A549 (cell line): ENCODE data around the gene OR2H1.

Experiments
- CHD2 ChIP-seq: fragments of 150-350 bp; IDR thresholded peaks from 2 replicates; pipeline ENCODE4 v1.6.1; 2014; ENCODE audit warnings: low read length; ENCODE audit not compliant: partially characterized antibody
- CTCF ChIP-seq: fragments of >200 bp; sonication (Bioruptor Twin); formaldehyde crosslinking; IDR thresholded peaks from 3 replicates; pipeline ENCODE4 v1.5.1; 2016
- ELK1 ChIP-seq: fragments of 150-350 bp; IDR thresholded peaks from 2 replicates; pipeline ENCODE4 v1.6.1; 2014; ENCODE audit warnings: low read depth, mild to moderate bottlenecking, low read length
- EP300 ChIP-seq, 2 experiments: fragments of >200 bp; sonication (Bioruptor Twin); formaldehyde crosslinking; IDR thresholded peaks; 2 replicates in 1 of 2; 3 replicates in 1 of 2; pipeline ENCODE4 v1.6.1; 2016 to 2017
- HOXA7 ChIP-seq: fragments of 250-450 bp; sonication (Bioruptor Pico); IDR thresholded peaks from 2 replicates; pipeline ENCODE4 v1.5.0; 2020; ENCODE audit warnings: mild to moderate bottlenecking, moderate library complexity
- MYC ChIP-seq: IDR thresholded peaks from 2 replicates; pipeline ENCODE4 v1.6.1; 2012; ENCODE audit warnings: mild to moderate bottlenecking, inconsistent platforms, low read length, improper control_type of control experiment, borderline replicate concordance
- PHF8 ChIP-seq: fragments of 200-600 bp; sonication (generic); IDR thresholded peaks from 2 replicates; pipeline ENCODE4 v1.6.1; 2016; ENCODE audit warnings: low read depth, mild to moderate bottlenecking, antibody characterized with exemption, moderate library complexity, borderline replicate concordance
- POLR2A ChIP-seq: IDR thresholded peaks from 2 replicates; pipeline ENCODE4 v1.6.1; 2012; ENCODE audit warnings: mild to moderate bottlenecking, low read length
- POLR2AphosphoS2 ChIP-seq: conservative IDR thresholded peaks from 2 replicates; pipeline ENCODE4 v1.6.1; 2012; ENCODE audit warnings: low read length, improper control_type of control experiment, inconsistent platforms
- RARB ChIP-seq: fragments of 250-450 bp; sonication (Bioruptor Pico); IDR thresholded peaks from 2 replicates; pipeline ENCODE4 v1.8.0; 2021; ENCODE audit warnings: mild to moderate bottlenecking, moderate library complexity
- REST ChIP-seq: fragments of 200-600 bp; sonication (generic); IDR thresholded peaks from 2 replicates; pipeline ENCODE4 v1.6.1; 2016; ENCODE audit warnings: antibody characterized with exemption, mild to moderate bottlenecking, moderate library complexity
- RFX5 ChIP-seq: fragments of 450-650 bp; IDR thresholded peaks from 2 replicates; pipeline ENCODE4 v1.7.1; 2014; ENCODE audit warnings: antibody characterized with exemption, mild to moderate bottlenecking, moderate library complexity

GRCh38 chr6:29461021-29461814 lies 4.3 kb downstream of the OR2H1 start:
- TF ChIP-seq CTCF (no peak), POLR2A (no peak), PHF8 (no peak), EP300 (IDR thresholded peaks at IDR 0.05) (no peak), RFX5 (no peak), REST (no peak), ELK1 (no peak), HOXA7 (no peak), POLR2AphosphoS2 (no peak), RARB (CRISPR knock-in tag) (no peak), MYC (no peak), CHD2 (no peak)
